ENCODE measurements around the gene DDA1. TPM values are rescaled to one million over a fixed set of nuclear protein-coding genes. Genes with fewer than 3 reads are reported as not detected.

The DDA1 gene
- total and polyA plus RNA-seq, 2 of the 13 experiments (the other 11 are each of a cell fraction or from before 2014, with no cell fraction given): 24.5 to 26.0 TPM

DNA sequence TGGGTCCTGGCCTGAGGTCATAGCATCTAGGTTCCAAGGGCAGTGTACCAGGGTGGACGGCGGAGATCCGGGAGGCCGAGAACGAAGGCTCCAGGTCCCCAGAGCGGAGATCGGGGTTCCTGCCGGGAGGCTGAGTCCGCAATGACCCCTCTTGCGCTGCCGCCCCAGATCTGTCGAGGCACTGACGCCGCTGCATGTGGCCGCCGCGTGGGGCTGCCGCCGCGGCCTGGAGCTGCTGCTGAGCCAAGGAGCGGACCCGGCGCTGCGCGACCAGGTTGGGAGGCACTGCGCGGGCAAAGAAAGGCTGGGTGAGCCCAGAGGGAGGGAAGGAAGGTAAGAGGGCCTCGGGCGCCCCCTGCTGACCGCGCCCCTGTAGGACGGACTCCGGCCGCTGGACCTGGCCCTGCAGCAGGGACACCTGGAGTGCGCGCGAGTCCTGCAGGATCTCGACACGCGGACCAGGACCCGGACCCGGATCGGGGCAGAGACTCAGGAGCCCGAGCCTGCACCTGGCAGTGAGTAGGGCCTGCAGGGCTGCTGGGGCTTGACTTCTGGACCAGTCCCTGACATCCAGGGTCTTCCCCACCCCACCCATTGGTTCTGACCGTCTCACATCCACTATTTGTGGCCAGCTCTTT is 26.8 kb upstream of the DDA1 start (continued):
- TF ChIP-seq, protein P1, sequence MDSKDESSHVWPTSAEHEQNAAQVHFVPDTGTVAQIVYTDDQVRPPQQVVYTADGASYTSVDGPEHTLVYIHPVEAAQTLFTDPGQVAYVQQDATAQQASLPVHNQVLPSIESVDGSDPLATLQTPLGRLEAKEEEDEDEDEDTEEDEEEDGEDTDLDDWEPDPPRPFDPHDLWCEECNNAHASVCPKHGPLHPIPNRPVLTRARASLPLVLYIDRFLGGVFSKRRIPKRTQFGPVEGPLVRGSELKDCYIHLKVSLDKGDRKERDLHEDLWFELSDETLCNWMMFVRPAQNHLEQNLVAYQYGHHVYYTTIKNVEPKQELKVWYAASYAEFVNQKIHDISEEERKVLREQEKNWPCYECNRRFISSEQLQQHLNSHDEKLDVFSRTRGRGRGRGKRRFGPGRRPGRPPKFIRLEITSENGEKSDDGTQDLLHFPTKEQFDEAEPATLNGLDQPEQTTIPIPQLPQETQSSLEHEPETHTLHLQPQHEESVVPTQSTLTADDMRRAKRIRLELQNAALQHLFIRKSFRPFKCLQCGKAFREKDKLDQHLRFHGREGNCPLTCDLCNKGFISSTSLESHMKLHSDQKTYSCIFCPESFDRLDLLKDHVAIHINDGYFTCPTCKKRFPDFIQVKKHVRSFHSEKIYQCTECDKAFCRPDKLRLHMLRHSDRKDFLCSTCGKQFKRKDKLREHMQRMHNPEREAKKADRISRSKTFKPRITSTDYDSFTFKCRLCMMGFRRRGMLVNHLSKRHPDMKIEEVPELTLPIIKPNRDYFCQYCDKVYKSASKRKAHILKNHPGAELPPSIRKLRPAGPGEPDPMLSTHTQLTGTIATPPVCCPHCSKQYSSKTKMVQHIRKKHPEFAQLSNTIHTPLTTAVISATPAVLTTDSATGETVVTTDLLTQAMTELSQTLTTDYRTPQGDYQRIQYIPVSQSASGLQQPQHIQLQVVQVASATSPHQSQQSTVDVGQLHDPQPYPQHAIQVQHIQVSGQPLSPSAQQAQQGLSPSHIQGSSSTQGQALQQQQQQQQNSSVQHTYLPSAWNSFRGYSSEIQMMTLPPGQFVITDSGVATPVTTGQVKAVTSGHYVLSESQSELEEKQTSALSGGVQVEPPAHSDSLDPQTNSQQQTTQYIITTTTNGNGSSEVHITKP (CRISPR knock-in tag; IDR thresholded peaks at IDR 0.05; ENCODE audit: low read depth): 0 out of 2 replicates have a peak, but pooled peaks have one; percentile 21
- 0 out of 2 replicates have a peak, but pooled peaks have one; percentile 37 for TF ChIP-seq ZKSCAN8 (CRISPR knock-in tag; IDR thresholded peaks at IDR 0.05; ENCODE audit: borderline replicate concordance)
- TF ChIP-seq, protein P2, sequence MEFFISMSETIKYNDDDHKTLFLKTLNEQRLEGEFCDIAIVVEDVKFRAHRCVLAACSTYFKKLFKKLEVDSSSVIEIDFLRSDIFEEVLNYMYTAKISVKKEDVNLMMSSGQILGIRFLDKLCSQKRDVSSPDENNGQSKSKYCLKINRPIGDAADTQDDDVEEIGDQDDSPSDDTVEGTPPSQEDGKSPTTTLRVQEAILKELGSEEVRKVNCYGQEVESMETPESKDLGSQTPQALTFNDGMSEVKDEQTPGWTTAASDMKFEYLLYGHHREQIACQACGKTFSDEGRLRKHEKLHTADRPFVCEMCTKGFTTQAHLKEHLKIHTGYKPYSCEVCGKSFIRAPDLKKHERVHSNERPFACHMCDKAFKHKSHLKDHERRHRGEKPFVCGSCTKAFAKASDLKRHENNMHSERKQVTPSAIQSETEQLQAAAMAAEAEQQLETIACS (CRISPR knock-in tag; IDR thresholded peaks at IDR 0.05): peak; percentile 50; the same call in 1 of the 2 replicates
- TF ChIP-seq, protein P3, sequence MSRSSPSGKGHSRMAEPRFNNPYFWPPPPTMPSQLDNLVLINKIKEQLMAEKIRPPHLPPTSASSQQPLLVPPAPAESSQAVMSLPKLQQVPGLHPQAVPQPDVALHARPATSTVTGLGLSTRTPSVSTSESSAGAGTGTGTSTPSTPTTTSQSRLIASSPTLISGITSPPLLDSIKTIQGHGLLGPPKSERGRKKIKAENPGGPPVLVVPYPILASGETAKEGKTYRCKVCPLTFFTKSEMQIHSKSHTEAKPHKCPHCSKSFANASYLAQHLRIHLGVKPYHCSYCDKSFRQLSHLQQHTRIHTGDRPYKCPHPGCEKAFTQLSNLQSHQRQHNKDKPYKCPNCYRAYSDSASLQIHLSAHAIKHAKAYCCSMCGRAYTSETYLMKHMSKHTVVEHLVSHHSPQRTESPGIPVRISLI (CRISPR knock-in tag; IDR thresholded peaks at IDR 0.05; ENCODE audit: borderline replicate concordance): peak; percentile 42; the same call in 1 of the 2 replicates
- TF ChIP-seq, protein P4, sequence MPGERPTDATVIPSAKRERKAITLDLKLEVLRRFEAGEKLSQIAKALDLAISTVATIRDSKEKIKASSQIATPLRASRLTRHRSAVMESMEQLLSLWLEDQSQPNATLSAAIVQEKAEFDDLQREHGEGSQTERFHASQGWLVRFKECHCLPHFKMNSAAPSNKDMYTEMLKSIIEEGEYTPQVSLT (CRISPR knock-in tag; IDR thresholded peaks at IDR 0.05; ENCODE audit: borderline replicate concordance, low read depth): no peak
- TF ChIP-seq SMAD3 (CRISPR knock-in tag; IDR thresholded peaks at IDR 0.05): no peak
